ENCODE data around the gene FAF1.

Gene FAF1

GRCh38 chr1:50423670-50424000 is 536.4 kb downstream of the FAF1 start:
- no peak for TF ChIP-seq CTCF (conservative IDR thresholded peaks at IDR 0.05; ENCODE audit: low read length)
- no peak for DNase-seq (ENCODE audit: low read depth)
- peak overlapping the region; percentile 47; the same call in 1 of the 2 replicates for H3K4me3 ChIP-seq (ENCODE audit: low read length)

GRCh38 chr1:50422946-50423669 is 537.0 kb downstream of the FAF1 start, which contains the start of gene DMRTA2:
Gene DMRTA2, minus strand, starts transcription at chr1:50423443. Its CDS starts 1,907 bp downstream, at chr1:50421536.
- no peak for TF ChIP-seq CTCF (conservative IDR thresholded peaks at IDR 0.05; ENCODE audit: low read length)
- no peak for DNase-seq (ENCODE audit: low read depth)
- peak within 1 kb of the TSS; percentile 47 for H3K4me3 ChIP-seq (ENCODE audit: low read length)

DNA sequence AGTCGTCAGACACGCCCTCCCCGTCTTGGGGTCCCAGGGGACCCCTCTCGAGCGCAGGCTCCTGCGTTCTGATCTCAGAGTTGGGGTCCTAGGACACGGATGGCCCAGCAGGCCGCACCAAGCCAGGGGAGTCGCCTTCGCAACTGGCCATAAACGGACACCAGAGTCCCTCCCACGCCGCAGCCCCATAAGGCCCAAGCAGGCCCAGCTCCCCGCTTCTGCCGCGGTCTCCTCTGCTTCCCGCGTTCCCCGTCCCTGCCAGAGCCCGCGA is 537.5 kb downstream of the FAF1 start:
- no peak for TF ChIP-seq CTCF (conservative IDR thresholded peaks at IDR 0.05; ENCODE audit: low read length)
- H3K4me3 ChIP-seq (ENCODE audit: low read length) = no peak overlapping the region
- no peak for DNase-seq (ENCODE audit: low read depth)

DNA sequence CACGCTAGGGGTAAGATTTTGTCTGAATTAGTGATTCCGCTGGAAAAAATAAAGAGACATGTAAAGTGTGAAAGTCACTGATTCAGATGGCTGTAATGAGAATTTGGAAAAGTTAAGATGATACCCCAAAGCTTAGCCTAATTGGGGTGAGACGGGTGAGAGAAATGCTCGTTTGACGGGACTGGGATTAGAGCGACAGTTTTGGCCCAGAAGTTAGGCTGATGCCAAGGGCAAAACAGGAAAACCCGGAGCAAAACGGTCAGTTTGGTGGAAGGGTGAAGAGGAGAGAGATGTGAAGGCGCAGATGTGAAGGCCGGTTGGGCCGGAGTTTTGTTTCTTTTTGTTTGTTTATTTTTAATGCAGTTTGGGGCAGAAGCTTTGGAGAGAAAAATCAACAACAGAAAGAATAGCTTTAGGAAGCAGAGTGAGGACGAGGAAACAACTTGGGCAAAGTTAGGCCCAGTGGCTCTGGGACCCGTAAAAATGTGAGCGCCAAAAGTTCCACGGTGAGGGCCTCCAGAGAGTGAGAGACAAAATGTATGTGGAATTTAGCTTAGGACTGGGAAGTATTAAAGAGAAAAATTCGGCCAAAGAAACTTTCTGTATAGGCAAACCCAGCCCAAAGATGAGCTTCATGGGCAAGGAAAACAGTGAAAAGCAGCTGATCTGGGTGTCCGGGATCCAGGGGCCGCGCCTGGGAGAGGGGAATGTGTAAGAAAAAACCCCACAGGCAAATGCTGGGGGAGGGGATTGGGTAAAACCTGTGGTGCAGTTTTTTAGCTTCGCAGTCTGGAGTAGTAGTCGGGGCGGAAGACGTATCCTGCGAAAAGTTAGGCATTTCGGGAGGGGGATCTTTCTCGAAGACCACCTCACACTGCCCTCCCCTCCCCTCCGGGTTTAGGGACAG is 538.0 kb downstream of the FAF1 start:
- no peak for DNase-seq (ENCODE audit: low read depth)
- no peak overlapping the region for H3K4me3 ChIP-seq (ENCODE audit: low read length)
- no peak for TF ChIP-seq CTCF (conservative IDR thresholded peaks at IDR 0.05; ENCODE audit: low read length)

DNA sequence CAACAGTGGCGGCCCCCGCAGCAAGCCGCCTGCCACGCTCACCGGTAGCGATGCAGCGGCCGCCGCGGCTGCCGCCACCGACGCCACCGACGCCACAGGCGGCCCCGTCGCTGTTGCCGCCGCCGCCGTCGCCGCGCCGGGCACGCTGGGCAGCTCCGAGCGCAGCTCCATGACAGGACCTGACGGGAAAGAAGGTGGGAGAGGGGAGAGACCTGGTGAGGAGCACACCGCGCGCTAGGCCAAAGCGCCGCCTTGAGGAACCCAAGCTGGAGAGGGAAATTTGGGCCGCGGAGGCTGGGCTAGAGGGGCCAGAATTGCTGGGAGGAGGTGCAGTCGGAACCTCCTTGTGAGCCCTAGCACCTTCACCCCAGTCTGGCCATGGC is 538.7 kb downstream of the FAF1 start:
- no peak for TF ChIP-seq CTCF (conservative IDR thresholded peaks at IDR 0.05; ENCODE audit: low read length)
- DNase-seq (ENCODE audit: low read depth) = no peak
- H3K4me3 ChIP-seq (ENCODE audit: low read length) = no peak overlapping the region

GRCh38 chr1:50420689-50421365 is 539.2 kb downstream of the FAF1 start:
- no peak overlapping the region for H3K4me3 ChIP-seq (ENCODE audit: low read length)
- no peak for DNase-seq (ENCODE audit: low read depth)

More at GRCh38 chr1:50420689-50421365, 539.2 kb downstream of the FAF1 start:
- no peak for TF ChIP-seq CTCF (conservative IDR thresholded peaks at IDR 0.05; ENCODE audit: low read length)
